NB4 (cell line): ENCODE results near the gene LUZP2.

Experiments
- DNase-seq: peaks from one replicate; pipeline ENCODE4 v3.0.0; 2010; ENCODE audit warnings: low read depth
- H3K4me3 ChIP-seq: one replicate; pipeline ENCODE4 v1.5.1; 2011; ENCODE audit warnings: mild to moderate bottlenecking, low read depth, low read length, moderate library complexity
- MYC ChIP-seq: IDR thresholded peaks from 2 replicates; pipeline ENCODE4 v1.6.1; 2011; ENCODE audit warnings: low read depth, low read length
- POLR2A ChIP-seq: IDR thresholded peaks from 2 replicates; pipeline ENCODE4 v1.6.1; 2011; ENCODE audit warnings: mild to moderate bottlenecking; ENCODE audit not compliant: insufficient read length; ENCODE audit errors: extremely low read depth
- TF ChIP-seq, protein P1 (sequence below): IDR thresholded peaks from one replicate; pipeline ENCODE4 v1.5.1; 2012; ENCODE audit warnings: low read depth, low read length
- TF ChIP-seq, protein P2 (sequence below): IDR thresholded peaks from 2 replicates; pipeline ENCODE4 v1.6.1; 2011; ENCODE audit warnings: low read depth, low read length

The LUZP2 gene

DNA sequence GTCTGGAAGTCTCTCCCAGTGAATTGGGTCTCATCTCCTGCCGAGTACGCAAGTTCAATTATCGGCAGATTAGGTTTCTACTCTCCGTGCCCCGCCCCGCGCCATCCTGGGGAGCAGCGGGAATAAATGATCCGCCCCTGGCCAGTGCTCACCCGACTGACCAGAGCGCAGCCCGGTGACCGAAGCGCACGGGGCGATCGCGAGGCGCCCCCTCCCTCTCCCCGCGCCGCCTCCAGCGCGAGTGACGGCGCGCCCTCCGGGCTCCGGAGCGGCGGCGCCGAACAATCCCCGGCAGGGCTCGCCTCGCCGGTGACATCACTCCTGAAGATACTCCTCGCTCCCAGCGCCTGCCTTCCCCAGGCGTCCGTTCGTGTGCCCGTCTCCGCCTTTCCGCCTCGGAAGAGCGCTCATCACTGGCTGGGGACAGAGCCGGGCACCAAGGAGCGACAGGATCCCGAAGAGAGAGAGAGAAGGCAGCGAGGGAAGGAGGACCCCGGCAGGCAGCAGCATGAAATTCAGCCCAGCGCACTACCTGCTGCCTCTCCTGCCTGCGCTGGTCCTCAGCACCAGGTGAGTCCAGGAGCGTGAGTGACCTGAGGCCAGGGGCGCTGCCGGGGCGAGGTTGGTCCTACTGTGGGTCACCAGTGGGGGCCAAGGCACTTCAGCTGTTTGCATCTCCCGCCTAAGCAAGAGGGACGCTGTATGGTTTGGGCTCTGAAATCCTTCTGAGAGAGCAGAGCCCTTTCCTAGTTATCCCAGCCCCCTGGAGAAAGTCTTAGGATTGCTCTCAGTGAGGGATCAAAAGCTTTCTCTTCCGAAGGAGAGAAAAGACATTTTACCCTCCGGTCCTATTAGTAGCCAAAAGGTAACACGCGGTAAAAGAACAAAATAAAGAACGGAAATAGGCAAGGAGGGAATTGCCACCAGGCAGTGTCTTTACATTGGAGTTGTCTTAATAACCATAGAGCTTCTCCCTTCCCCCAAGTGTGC is at the start of gene LUZP2:
Gene LUZP2 (plus strand): TSS at position 318 of the 990 bp plus-strand sequence.
- no peak for DNase-seq
- no peak within 1 kb of the TSS for H3K4me3 ChIP-seq

DNA sequence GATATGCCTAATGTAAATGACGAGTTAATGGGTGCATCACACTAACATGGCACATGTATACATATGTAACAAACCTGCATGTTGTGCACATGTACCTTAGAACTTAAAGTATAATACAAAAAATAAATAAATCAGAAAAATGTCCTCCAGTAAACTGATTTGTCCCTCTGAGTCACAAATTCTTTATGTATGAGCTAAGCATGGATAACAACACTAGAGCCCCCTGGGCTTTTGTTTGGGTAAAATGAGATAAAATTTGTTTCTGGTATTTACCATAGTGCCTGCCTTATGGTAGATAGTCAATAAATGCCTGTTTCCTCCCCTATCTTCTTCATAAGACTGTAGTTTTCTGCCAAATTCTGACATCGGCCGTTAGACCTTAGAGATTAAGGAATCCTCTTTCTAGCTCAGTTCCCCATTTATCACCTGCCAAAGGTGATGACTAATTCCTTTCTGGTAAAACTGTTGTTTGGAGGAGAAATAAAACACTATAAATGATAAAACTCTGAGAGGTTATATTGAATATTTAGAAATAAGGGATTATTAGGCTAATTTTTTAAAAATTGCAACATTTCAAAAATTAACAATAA is 43.6 kb upstream of the LUZP2 start:
- TF ChIP-seq, protein P1, sequence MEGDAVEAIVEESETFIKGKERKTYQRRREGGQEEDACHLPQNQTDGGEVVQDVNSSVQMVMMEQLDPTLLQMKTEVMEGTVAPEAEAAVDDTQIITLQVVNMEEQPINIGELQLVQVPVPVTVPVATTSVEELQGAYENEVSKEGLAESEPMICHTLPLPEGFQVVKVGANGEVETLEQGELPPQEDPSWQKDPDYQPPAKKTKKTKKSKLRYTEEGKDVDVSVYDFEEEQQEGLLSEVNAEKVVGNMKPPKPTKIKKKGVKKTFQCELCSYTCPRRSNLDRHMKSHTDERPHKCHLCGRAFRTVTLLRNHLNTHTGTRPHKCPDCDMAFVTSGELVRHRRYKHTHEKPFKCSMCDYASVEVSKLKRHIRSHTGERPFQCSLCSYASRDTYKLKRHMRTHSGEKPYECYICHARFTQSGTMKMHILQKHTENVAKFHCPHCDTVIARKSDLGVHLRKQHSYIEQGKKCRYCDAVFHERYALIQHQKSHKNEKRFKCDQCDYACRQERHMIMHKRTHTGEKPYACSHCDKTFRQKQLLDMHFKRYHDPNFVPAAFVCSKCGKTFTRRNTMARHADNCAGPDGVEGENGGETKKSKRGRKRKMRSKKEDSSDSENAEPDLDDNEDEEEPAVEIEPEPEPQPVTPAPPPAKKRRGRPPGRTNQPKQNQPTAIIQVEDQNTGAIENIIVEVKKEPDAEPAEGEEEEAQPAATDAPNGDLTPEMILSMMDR = no peak
- TF ChIP-seq MYC (no peak), POLR2A (no peak)
- TF ChIP-seq, protein P2, sequence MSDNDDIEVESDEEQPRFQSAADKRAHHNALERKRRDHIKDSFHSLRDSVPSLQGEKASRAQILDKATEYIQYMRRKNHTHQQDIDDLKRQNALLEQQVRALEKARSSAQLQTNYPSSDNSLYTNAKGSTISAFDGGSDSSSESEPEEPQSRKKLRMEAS = no peak
- H3K4me3 ChIP-seq = no peak overlapping the region
- no peak for DNase-seq

More for the DNA sequence above, at the start of gene LUZP2:
- TF ChIP-seq, protein P2 = no peak

DNA sequence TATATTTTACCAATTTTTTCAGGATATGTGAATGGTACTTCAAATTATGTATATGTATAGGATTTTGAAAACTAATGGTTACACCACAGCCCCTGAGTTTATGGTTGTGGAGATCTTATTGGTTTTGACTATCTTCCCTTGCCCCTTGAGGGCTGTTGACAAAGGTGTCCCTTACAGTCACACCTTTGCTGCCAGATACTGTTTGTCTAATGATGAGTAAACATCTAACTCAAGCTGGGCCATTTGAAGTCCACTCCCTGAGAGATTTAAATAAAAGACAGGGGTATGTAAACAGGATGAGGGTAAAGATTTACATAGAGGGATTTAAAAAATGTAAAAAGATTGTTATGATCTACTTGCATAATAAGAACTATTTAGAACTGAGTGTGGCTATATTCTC is 38.9 kb upstream of the LUZP2 start:
- no peak overlapping the region for H3K4me3 ChIP-seq
- TF ChIP-seq, protein P1 = no peak
- no peak for TF ChIP-seq MYC
- TF ChIP-seq, protein P2 = no peak
- TF ChIP-seq POLR2A = no peak
- DNase-seq = no peak

DNA sequence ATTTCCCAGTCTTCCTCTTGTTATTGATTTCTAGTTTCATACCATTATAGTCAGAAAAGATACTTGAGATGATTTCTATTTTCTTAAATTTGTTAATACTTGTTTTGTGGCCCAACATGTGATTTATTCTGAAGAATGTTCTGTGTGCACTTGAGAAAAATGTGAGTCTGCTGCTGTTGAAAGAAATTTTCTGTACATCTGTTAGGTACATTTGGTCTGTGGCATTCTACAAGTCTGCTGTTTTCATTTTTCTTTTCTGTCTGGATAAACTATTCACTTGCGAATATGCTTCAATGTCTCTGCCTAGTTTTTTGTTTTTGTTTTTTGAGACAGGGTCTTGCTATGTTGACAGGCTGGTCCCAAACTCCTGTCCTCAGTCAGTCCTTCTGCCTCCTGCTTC is 26.4 kb upstream of the LUZP2 start:
- TF ChIP-seq, protein P1 = no peak
- TF ChIP-seq MYC = no peak
- TF ChIP-seq, protein P2 = no peak
- TF ChIP-seq POLR2A = no peak
- DNase-seq = no peak
- H3K4me3 ChIP-seq = no peak overlapping the region

DNA sequence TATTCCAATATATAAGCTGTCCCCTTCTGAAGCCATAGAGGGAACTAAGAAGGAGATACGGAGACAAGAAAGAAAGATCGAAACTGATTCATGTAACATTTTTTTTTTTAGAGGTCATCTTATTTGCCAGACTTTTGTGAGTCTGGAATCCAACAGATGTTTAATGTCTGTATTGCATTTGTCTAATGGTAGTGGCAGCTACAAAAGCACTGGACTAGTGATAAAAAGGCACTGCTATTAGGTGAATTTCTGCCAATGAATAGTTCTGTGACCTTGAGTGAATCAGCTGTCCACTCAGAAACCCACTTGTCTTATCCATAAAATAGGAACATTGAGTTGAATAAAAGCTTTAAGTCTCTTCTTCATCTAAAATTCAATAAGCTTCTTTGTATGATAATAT is 25.8 kb upstream of the LUZP2 start:
- DNase-seq = no peak
- no peak overlapping the region for H3K4me3 ChIP-seq
- TF ChIP-seq, protein P1 = no peak
- TF ChIP-seq POLR2A = no peak
- TF ChIP-seq MYC = no peak
- TF ChIP-seq, protein P2 = no peak

DNA sequence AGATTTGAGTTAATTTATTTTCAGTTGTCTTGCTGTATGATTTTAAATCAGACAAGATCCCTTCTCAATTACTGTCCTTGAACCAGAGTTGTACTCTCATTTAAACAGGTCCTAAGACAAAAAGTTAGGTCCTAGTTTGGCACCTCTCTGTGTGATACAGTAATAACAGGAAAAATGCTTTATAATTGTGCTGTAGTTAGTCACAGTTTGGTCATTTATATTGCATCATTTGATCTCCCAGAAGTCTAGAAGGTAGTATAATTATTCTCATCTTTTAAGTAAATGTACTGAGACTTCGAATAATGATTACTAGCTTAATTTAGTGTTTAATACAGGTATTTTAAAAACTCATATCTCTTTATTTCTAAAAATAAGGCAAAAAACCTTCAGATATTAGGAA is 18.1 kb upstream of the LUZP2 start:
- DNase-seq = no peak
- no peak overlapping the region for H3K4me3 ChIP-seq
- no peak for TF ChIP-seq MYC
- TF ChIP-seq, protein P1 = no peak
- TF ChIP-seq POLR2A = no peak
- TF ChIP-seq, protein P2 = no peak
